GM23338 (cell line): ENCODE data around the gene ELFN2. TPM values are rescaled to one million over a fixed set of nuclear protein-coding genes. Genes with fewer than 3 reads are reported as not detected.

Experiments
- ATAC-seq: fragments of 200-7000 bp; cut with Tn5 transposase; 3 replicates; pipeline ENCODE4 v1.9.1; 2020
- DNase-seq: peaks from one replicate; pipeline ENCODE4 v3.0.0-alpha.2; 2015; ENCODE audit warnings: low spot score
- H2AFZ ChIP-seq: fragments of 200-600 bp; sonication (generic); 2 replicates; pipeline ENCODE4 v1.8.0; 2016; ENCODE audit warnings: antibody characterized with exemption, mild to moderate bottlenecking, moderate library complexity
- H3F3A ChIP-seq: fragments of 200-600 bp; sonication (generic); replicated peaks from 2 replicates; pipeline ENCODE4 v1.8.0; 2017; ENCODE audit warnings: antibody characterized with exemption, mixed run types, low read depth
- H3K27ac ChIP-seq: fragments of 200-600 bp; sonication (generic); 2 replicates; pipeline ENCODE4 v1.6.1; 2016; ENCODE audit warnings: low read depth
- H3K27me3 ChIP-seq: fragments of 200-600 bp; sonication (generic); 2 replicates; pipeline ENCODE4 v1.8.0; 2016; ENCODE audit warnings: mild to moderate bottlenecking, mixed run types, moderate library complexity; ENCODE audit not compliant: insufficient read depth
- H3K36me3 ChIP-seq: fragments of 200-600 bp; sonication (generic); 2 replicates; pipeline ENCODE4 v1.8.0; 2016; ENCODE audit warnings: mild to moderate bottlenecking; ENCODE audit not compliant: insufficient read depth
- H3K4me1 ChIP-seq: fragments of 200-600 bp; sonication (generic); 2 replicates; pipeline ENCODE4 v1.8.0; 2016; ENCODE audit warnings: mild to moderate bottlenecking, moderate library complexity; ENCODE audit not compliant: insufficient read depth
- H3K4me2 ChIP-seq: fragments of 200-600 bp; sonication (generic); 2 replicates; pipeline ENCODE4 v1.7.1; 2017; ENCODE audit warnings: mixed run types
- H3K4me3 ChIP-seq: fragments of 200-600 bp; sonication (generic); 2 replicates; pipeline ENCODE4 v1.6.1; 2016; ENCODE audit warnings: mixed run types
- H3K79me2 ChIP-seq: fragments of 200-600 bp; sonication (generic); replicated peaks from 2 replicates; pipeline ENCODE4 v1.8.0; 2017; ENCODE audit warnings: mild to moderate bottlenecking; ENCODE audit not compliant: insufficient read depth
- H3K9me2 ChIP-seq: fragments of 200-600 bp; sonication (generic); 2 replicates; pipeline ENCODE4 v1.8.0; 2017; ENCODE audit not compliant: insufficient read depth
- H4K20me1 ChIP-seq: fragments of 200-600 bp; sonication (generic); replicated peaks from 2 replicates; pipeline ENCODE4 v1.8.0; 2017; ENCODE audit warnings: mild to moderate bottlenecking; ENCODE audit not compliant: insufficient read depth
- H3K27ac Mint-ChIP-seq: 2 replicates; pipeline ENCODE4 v1.8.0; 2020; ENCODE audit warnings: inconsistent platforms, mild to moderate bottlenecking, moderate library complexity, mixed read lengths
- H3K27me3 Mint-ChIP-seq: 3 replicates; pipeline ENCODE4 v1.8.0; 2022; ENCODE audit warnings: low read depth, mild to moderate bottlenecking, moderate library complexity, mixed read lengths, inconsistent platforms; ENCODE audit not compliant: insufficient read depth, poor library complexity
- H3K36me3 Mint-ChIP-seq: 3 replicates; pipeline ENCODE4 v1.8.0; 2021; ENCODE audit warnings: low read depth, mild to moderate bottlenecking, inconsistent platforms, moderate library complexity, mixed read lengths
- H3K4me1 Mint-ChIP-seq: 3 replicates; pipeline ENCODE4 v1.8.0; 2020; ENCODE audit warnings: mild to moderate bottlenecking, inconsistent platforms, mixed read lengths
- H3K4me3 Mint-ChIP-seq: 3 replicates; pipeline ENCODE4 v1.8.0; 2021; ENCODE audit warnings: moderate library complexity, mild to moderate bottlenecking, inconsistent platforms, mixed read lengths
- H3K9me3 Mint-ChIP-seq: 3 replicates; pipeline ENCODE4 v1.8.0; 2020; ENCODE audit warnings: moderate library complexity, mild to moderate bottlenecking, inconsistent platforms, mixed read lengths
- CREB1 ChIP-seq: fragments of 250-450 bp; sonication (Bioruptor Pico); IDR thresholded peaks from 2 replicates; pipeline ENCODE4 v1.5.0; 2020; ENCODE audit warnings: low read depth, mild to moderate bottlenecking, moderate library complexity
- CTCF ChIP-seq, 2 experiments: fragments of 200-600 bp in 1 of 2; sonication (generic) in 1 of 2; conservative IDR thresholded peaks; 2 replicates each; pipeline versions ENCODE4 v1.5.1 to v1.6.1; 2016 to 2017; ENCODE audit warnings: antibody characterized with exemption in 2 of 2, low read depth in 2 of 2, mild to moderate bottlenecking in 2 of 2, moderate library complexity in 1 of 2
- ETS1 ChIP-seq: IDR thresholded peaks from 2 replicates; pipeline ENCODE4 v1.6.1; 2016; ENCODE audit warnings: antibody characterized with exemption
- EZH2 ChIP-seq: fragments of 200-600 bp; sonication (generic); IDR thresholded peaks from one replicate; pipeline ENCODE4 v1.8.0; 2017; ENCODE audit warnings: antibody characterized with exemption, mild to moderate bottlenecking, low read depth; ENCODE audit not compliant: unreplicated experiment
- EZH2phosphoT487 ChIP-seq: fragments of 200-600 bp; sonication (generic); IDR thresholded peaks from one replicate; pipeline ENCODE4 v1.8.1; 2018; ENCODE audit warnings: antibody characterized with exemption; ENCODE audit not compliant: unreplicated experiment
- JUNB ChIP-seq: IDR thresholded peaks from one replicate; pipeline ENCODE4 v1.6.1; 2016; ENCODE audit warnings: antibody characterized with exemption; ENCODE audit not compliant: unreplicated experiment
- NANOG ChIP-seq: IDR thresholded peaks from 2 replicates; pipeline ENCODE4 v1.6.1; 2016; ENCODE audit warnings: antibody characterized with exemption, borderline replicate concordance
- POLR2AphosphoS5 ChIP-seq: IDR thresholded peaks from 2 replicates; pipeline ENCODE4 v1.6.1; 2016; ENCODE audit warnings: antibody characterized with exemption, low read depth
- REST ChIP-seq: IDR thresholded peaks from one replicate; pipeline ENCODE4 v1.6.1; 2018; ENCODE audit warnings: antibody characterized with exemption; ENCODE audit not compliant: unreplicated experiment
- STAT1 ChIP-seq: IDR thresholded peaks from one replicate; pipeline ENCODE4 v1.6.1; 2016; ENCODE audit warnings: antibody characterized with exemption; ENCODE audit not compliant: unreplicated experiment
- ZNF114 ChIP-seq: fragments of 250-450 bp; sonication (Bioruptor Pico); IDR thresholded peaks from 2 replicates; pipeline ENCODE4 v1.5.0; 2020; ENCODE audit warnings: mild to moderate bottlenecking, moderate library complexity
- ZNF331 ChIP-seq: fragments of 250-450 bp; sonication (Bioruptor Pico); IDR thresholded peaks from 2 replicates; pipeline ENCODE4 v1.5.0; 2020; ENCODE audit warnings: low read depth, mild to moderate bottlenecking, moderate library complexity
- ZNF462 ChIP-seq: fragments of 250-450 bp; sonication (Bioruptor Pico); IDR thresholded peaks from 2 replicates; pipeline ENCODE4 v1.5.0; 2020; ENCODE audit warnings: mild to moderate bottlenecking, moderate library complexity
- polyA plus RNA-seq: library from polyadenylated mRNA; unstranded; fragments of >200 nt; fragmentation: Nextera tagmentation; extraction: Ambion mirVana; gene quantifications from 2 replicates; pipeline ENCODE4 v1.2.1, GENCODE V29; 2016
- total RNA-seq: library from RNA; depleted of rRNA; stranded (reverse); fragments of >200 nt; shearing (Covaris generic); gene quantifications from 2 replicates; pipeline ENCODE4 v1.2.3, GENCODE V29; 2014

Gene ELFN2
- total and polyA plus RNA-seq, 2 experiments from 2014 or later: 0.18 to 0.35 TPM

- Histone ChIP-seq H3K4me2 (no peak overlapping the region), H3F3A (no peaks in the 10 kb centered on the region), H3K79me2 (no peaks in the 10 kb centered on the region), H3K27ac (no peak overlapping the region), H3K9me2 (no peaks in the 10 kb centered on the region), H3K4me3 (no peak overlapping the region), H2AFZ (no peak overlapping the region), H3K4me1 (no peaks in the 10 kb centered on the region), H3K36me3 (no peaks in the 10 kb centered on the region), H4K20me1 (no peaks in the 10 kb centered on the region), H3K27me3 (no peaks in the 10 kb centered on the region)
- Mint-ChIP-seq H3K4me3 (no peak overlapping the region), H3K36me3 (no peaks in the 10 kb centered on the region), H3K27me3 (peaks cover 3% of the 10 kb centered on the region), H3K9me3 (no peaks in the 10 kb centered on the region), H3K4me1 (peaks cover 6% of the 10 kb centered on the region; the same call in 2 of the 3 replicates), H3K27ac (no peak overlapping the region; the same call in 1 of the 2 replicates)
- DNase-seq: no peak
- TF ChIP-seq CREB1 (CRISPR knock-in tag) (no peak), EZH2phosphoT487 (no peak), STAT1 (no peak), POLR2AphosphoS5 (no peak), NANOG (no peak), ZNF462 (CRISPR knock-in tag) (no peak), ETS1 (no peak), EZH2 (no peak), ZNF114 (CRISPR knock-in tag) (no peak), CTCF (conservative IDR thresholded peaks at IDR 0.05; ENCODE audit: low read depth in 2 of 2) (no peak), JUNB (no peak), ZNF331 (CRISPR knock-in tag) (no peak), REST (no peak)
- ATAC-seq: no peak
Measured at GRCh38 chr22:37409459-37410050, 17.7 kb downstream of the ELFN2 start.
